Ammon's horn (tissue), 1 donor: Measurements from ENCODE around the gene ABCB10.
A peak's percentile ranks its signal among the peaks of the same experiment; 100 is the strongest.
"Not testable (repeated sequence)": the region's sequence is repeated elsewhere in the genome, so short reads cannot be mapped to it uniquely, and the experiment has no call there.

ENCODE experiments used
- DNase-seq: peaks from one replicate; pipeline ENCODE4 v3.0.0-alpha.2; 2016; ENCODE audit warnings: low spot score

The ABCB10 gene

GRCh38 chr1:229558460-229559335 is at the start of gene ABCB10:
ABCB10 (minus strand) TSS chr1:229558707; CDS start chr1:229558652, 55 bp downstream.
- peak; percentile 95 for DNase-seq

- DNase-seq: no peak
These were observed 48.9 kb upstream of the ABCB10 start for GRCh38 chr1:229607370-229607769.

GRCh38 chr1:229603371-229604005 is 45.0 kb upstream of the ABCB10 start:
- DNase-seq: no peak

- DNase-seq: no peak
These were observed 41.7 kb upstream of the ABCB10 start for GRCh38 chr1:229600229-229600628.

- DNase-seq: no peak
These were observed 40.9 kb upstream of the ABCB10 start for GRCh38 chr1:229599218-229599954.

- no peak for DNase-seq
These were observed 39.4 kb upstream of the ABCB10 start for GRCh38 chr1:229597877-229598276.

- peak; percentile 38 for DNase-seq
These were observed 38.6 kb upstream of the ABCB10 start for GRCh38 chr1:229596925-229597699.

GRCh38 chr1:229595876-229596275 is 37.4 kb upstream of the ABCB10 start:
- not testable (repeated sequence) for DNase-seq

- no peak for DNase-seq
These were observed 35.9 kb upstream of the ABCB10 start for GRCh38 chr1:229594227-229595008.

GRCh38 chr1:229593800-229594199 is 35.3 kb upstream of the ABCB10 start:
- no peak for DNase-seq

GRCh38 chr1:229590119-229590518 is 31.6 kb upstream of the ABCB10 start:
- no peak for DNase-seq

GRCh38 chr1:229585338-229585737 is 26.8 kb upstream of the ABCB10 start:
- DNase-seq: no peak

GRCh38 chr1:229582715-229583114 is 24.2 kb upstream of the ABCB10 start:
- DNase-seq: no peak

GRCh38 chr1:229582011-229582694 is 23.6 kb upstream of the ABCB10 start:
- peak; percentile 65 for DNase-seq

- DNase-seq: no peak
These were observed 23.0 kb upstream of the ABCB10 start for GRCh38 chr1:229581485-229581884.

- peak; percentile 96 for DNase-seq
These were observed 20.7 kb upstream of the ABCB10 start for GRCh38 chr1:229579059-229579673.

GRCh38 chr1:229578168-229579058 is 19.9 kb upstream of the ABCB10 start:
- no peak for DNase-seq

GRCh38 chr1:229574679-229575442 is 16.4 kb upstream of the ABCB10 start:
- no peak for DNase-seq
